ENCODE results near the gene TMEM134. TPM values are rescaled to one million over a fixed set of nuclear protein-coding genes. Genes with fewer than 3 reads are reported as not detected.
A peak's percentile ranks its signal among the peaks of the same experiment; 100 is the strongest.

TMEM134 gene
- total RNA-seq, 3 donors from 2014 or later (not counting 1 experiment from before 2014, with no cell fraction given) = 57.8 to 65.7 (median 61.2) TPM

DNA sequence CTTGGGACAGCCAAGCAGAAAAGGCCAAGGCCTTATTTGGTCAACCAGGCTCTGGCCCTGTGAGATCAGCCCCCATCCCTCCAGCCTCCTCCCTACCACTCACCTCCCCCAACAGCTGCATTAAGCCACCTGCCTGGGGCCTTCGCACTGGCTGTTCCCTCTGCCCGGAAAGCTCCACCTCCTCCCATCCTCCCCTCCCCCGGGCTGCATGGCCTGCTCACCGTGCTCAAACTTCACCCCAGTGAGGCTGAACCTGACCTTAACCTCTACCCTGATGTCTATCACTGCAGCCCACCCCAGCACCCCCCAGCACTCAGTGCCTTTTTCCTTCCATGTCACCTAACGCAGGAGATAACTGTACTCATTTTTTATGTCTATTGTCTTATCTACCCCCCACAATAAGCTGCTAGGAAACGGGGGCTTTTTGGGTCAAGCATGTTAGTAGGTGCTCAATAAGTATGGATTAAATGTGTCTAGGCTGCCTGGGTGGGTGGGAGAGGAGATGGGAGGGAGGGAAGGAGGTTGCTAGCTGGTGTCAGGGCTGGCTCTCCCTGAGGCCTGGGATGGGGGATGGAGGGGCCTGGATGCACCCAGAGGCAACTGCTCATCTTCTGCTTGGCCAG is 32.5 kb downstream of the TMEM134 start:
- H3K27me3 ChIP-seq (ENCODE audit: control insufficient read depth, insufficient read depth, low read length) = no peaks in the 10 kb centered on the region
- peak overlapping the region; percentile 81 for H3K4me3 ChIP-seq (ENCODE audit: low read length)
- peak overlapping the region; percentile 41 for H3K27ac ChIP-seq (ENCODE audit: low read length)
- no peaks in the 10 kb centered on the region for H3K9me3 Mint-ChIP-seq
- peak in 1 of 2 donors; percentile 71 for DNase-seq
- no peaks in the 10 kb centered on the region for H3K27me3 Mint-ChIP-seq (ENCODE audit: low read depth in 2 of 2)
- peak overlapping the region; percentile 85 to 88 for H3K27ac Mint-ChIP-seq
- peak in 2 of 3 donors; percentile 13 to 24 for ATAC-seq
- peaks cover 30% of the 10 kb centered on the region for H3K36me3 ChIP-seq (ENCODE audit: control insufficient read depth, insufficient read depth, low read length)
- H3K4me1 ChIP-seq (ENCODE audit: control insufficient read depth, insufficient read depth, low read length) = peaks cover 88% of the 10 kb centered on the region
- H3K36me3 Mint-ChIP-seq = no peaks in the 10 kb centered on the region
- H3K4me3 Mint-ChIP-seq = peak overlapping the region; percentile 95
- H3K9me3 ChIP-seq (ENCODE audit: control insufficient read depth, insufficient read depth, low read length) = no peaks in the 10 kb centered on the region
- intact Hi-C loops (cut with micrococcal nuclease) = loop anchor here (2.0 kb wide), 1 partner anchor 34 kb away; no protein-coding TSS in a partner anchor
- no peak for TF ChIP-seq CTCF (IDR thresholded peaks at IDR 0.05)
- peaks cover 65 to 86% of the 10 kb centered on the region in 2 donors for H3K4me1 Mint-ChIP-seq
- WGBS (ENCODE audit: insufficient coverage) = under 1% methylated on average over 6 of the region's 6 CpGs

DNA sequence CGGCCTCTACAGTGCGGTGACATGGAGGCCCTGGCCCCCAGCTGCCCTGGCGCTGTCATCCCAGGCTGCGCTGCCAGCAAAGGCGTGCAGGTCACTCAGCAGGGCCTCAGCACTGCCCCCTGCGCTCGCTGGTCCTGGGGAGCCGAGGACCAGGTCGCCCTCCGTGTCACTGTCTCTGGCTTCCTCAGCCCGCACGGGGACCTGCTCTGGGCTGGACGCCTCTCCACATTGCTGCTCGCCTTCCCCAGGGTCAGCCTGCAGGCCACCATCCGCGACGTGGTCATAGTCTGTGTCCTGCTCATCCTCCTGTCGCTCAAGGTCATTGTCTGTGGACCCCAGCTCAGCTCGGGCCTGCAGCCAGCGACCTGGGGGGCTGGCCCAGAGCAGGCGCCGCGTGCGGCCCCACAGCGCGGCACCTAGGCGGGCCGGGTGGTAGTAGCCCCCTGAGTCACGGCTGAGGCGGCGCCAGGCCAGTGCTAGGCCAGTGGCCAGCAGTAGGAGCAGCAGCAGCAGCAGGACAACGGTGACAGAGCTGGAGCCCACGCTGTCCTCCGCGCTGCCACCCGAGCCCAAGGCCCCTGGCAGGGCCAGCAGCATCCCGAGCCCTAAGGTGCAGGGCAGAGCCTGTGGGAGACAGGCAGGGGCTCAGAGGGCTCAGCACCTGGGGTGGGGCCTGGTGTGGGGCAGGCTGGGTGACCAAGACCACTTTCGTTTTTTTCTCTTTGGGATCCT is 33.2 kb downstream of the TMEM134 start:
- no peak for TF ChIP-seq CTCF (IDR thresholded peaks at IDR 0.05)
- H3K4me3 Mint-ChIP-seq = peak overlapping the region; percentile 95
- no peaks in the 10 kb centered on the region for H3K36me3 Mint-ChIP-seq
- DNase-seq (peak in 1 of 2 donors; percentile 30), ATAC-seq (no peak)
- H3K27ac Mint-ChIP-seq = peak overlapping the region; percentile 88 to 92
- intact Hi-C loops (cut with micrococcal nuclease) = loop anchor here (2.0 kb wide), 1 partner anchor 33 kb away; no protein-coding TSS in a partner anchor
- no peaks in the 10 kb centered on the region for H3K27me3 ChIP-seq (ENCODE audit: control insufficient read depth, insufficient read depth, low read length)
- H3K36me3 ChIP-seq (ENCODE audit: control insufficient read depth, insufficient read depth, low read length) = peaks cover 33% of the 10 kb centered on the region
- H3K4me1 ChIP-seq (ENCODE audit: control insufficient read depth, insufficient read depth, low read length) = peaks cover 81% of the 10 kb centered on the region
- no peaks in the 10 kb centered on the region for H3K9me3 ChIP-seq (ENCODE audit: control insufficient read depth, insufficient read depth, low read length)
- H3K4me1 Mint-ChIP-seq = peaks cover 58 to 79% of the 10 kb centered on the region in 2 donors
- H3K27ac ChIP-seq (ENCODE audit: low read length) = peak overlapping the region; percentile 41
- H3K9me3 Mint-ChIP-seq = no peaks in the 10 kb centered on the region
- WGBS (ENCODE audit: insufficient coverage) = 46% methylated on average over 38 of the region's 38 CpGs
- H3K27me3 Mint-ChIP-seq (ENCODE audit: low read depth in 2 of 2) = no peaks in the 10 kb centered on the region
- peak overlapping the region; percentile 81 for H3K4me3 ChIP-seq (ENCODE audit: low read length)

DNA sequence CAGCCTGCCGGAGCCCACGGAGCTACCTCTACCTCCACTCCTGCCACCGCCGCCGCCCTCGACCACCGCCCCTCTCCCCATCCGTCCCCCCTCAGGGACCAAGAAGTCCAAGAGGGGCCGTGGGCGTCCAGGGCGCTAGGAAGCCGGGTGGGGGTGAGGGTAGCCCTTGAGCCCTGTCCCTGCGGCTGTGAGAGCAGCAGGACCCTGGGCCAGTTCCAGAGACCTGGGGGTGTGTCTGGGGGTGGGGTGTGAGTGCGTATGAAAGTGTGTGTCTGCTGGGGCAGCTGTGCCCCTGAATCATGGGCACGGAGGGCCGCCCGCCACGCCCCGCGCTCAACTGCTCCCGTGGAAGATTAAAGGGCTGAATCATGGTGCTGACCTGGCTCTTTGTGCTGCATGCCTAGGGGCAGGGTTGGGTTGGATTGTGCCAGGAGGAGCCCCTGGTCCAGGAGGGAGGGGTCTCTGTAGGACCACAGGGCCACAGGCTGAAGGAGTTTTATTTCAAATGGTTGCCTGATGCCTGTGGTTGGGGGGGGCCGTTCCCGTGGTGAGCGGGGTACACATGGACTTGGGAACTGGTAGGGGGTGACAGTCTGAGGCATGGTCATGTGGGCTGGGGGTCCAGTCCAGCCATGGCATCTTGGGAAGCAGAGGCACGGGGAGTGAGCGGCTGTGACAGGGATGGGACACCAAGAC is 33.9 kb downstream of the TMEM134 start:
- TF ChIP-seq CTCF (IDR thresholded peaks at IDR 0.05) = no peak
- Histone ChIP-seq H3K27me3 (ENCODE audit: control insufficient read depth, insufficient read depth, low read length) (no peaks in the 10 kb centered on the region), H3K4me3 (ENCODE audit: low read length) (peak overlapping the region; percentile 81), H3K4me1 (ENCODE audit: control insufficient read depth, insufficient read depth, low read length) (peaks cover 74% of the 10 kb centered on the region), H3K27ac (ENCODE audit: low read length) (peak overlapping the region; percentile 86), H3K9me3 (ENCODE audit: control insufficient read depth, insufficient read depth, low read length) (no peaks in the 10 kb centered on the region), H3K36me3 (ENCODE audit: control insufficient read depth, insufficient read depth, low read length) (peaks cover 35% of the 10 kb centered on the region)
- DNase-seq (peak in 1 of 2 donors; percentile 36), ATAC-seq (no peak)
- peaks cover 51 to 72% of the 10 kb centered on the region in 2 donors for H3K4me1 Mint-ChIP-seq
- intact Hi-C loops (cut with micrococcal nuclease) = no loop called here
- no peaks in the 10 kb centered on the region for H3K36me3 Mint-ChIP-seq
- H3K4me3 Mint-ChIP-seq = peak overlapping the region; percentile 95
- H3K27me3 Mint-ChIP-seq (ENCODE audit: low read depth in 2 of 2) = no peaks in the 10 kb centered on the region
- peak overlapping the region; percentile 88 to 92 for H3K27ac Mint-ChIP-seq
- WGBS (ENCODE audit: insufficient coverage) = 50% methylated on average over 25 of the region's 26 CpGs
- H3K9me3 Mint-ChIP-seq = no peaks in the 10 kb centered on the region
